ENCODE measurements around the gene WFDC2. TPM values are rescaled to one million over a fixed set of nuclear protein-coding genes. Genes with fewer than 3 reads are reported as not detected.

WFDC2 gene
- total and polyA plus RNA-seq, 10 of the 15 experiments (the other 5 are each of a cell fraction or from before 2014, with no cell fraction given): 0.13 TPM; not detected in 9

GRCh38 chr20:45470262-45470931 is 844 bp downstream of the WFDC2 start (continued):
- TF ChIP-seq, protein P1, sequence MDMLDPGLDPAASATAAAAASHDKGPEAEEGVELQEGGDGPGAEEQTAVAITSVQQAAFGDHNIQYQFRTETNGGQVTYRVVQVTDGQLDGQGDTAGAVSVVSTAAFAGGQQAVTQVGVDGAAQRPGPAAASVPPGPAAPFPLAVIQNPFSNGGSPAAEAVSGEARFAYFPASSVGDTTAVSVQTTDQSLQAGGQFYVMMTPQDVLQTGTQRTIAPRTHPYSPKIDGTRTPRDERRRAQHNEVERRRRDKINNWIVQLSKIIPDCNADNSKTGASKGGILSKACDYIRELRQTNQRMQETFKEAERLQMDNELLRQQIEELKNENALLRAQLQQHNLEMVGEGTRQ (IDR thresholded peaks at IDR 0.05; ENCODE audit: borderline replicate concordance, low read depth, low read length): no peak
- TF ChIP-seq ZSCAN29 (IDR thresholded peaks at IDR 0.05): no peak
- TF ChIP-seq RB1 (IDR thresholded peaks at IDR 0.05; ENCODE audit: borderline replicate concordance): no peak
- no peak for TF ChIP-seq EZH2 (IDR thresholded peaks at IDR 0.05; ENCODE audit: borderline replicate concordance, control insufficient read depth, low read depth, low read length)
- no peak for TF ChIP-seq FOXM1 (IDR thresholded peaks at IDR 0.05; ENCODE audit: low read depth, low read length)
- no peak for TF ChIP-seq TBL1XR1 (IDR thresholded peaks at IDR 0.05; ENCODE audit: low read depth, low read length)
- TF ChIP-seq CBX5 (IDR thresholded peaks at IDR 0.05; ENCODE audit: low read depth): no peak
- TF ChIP-seq, protein P2, sequence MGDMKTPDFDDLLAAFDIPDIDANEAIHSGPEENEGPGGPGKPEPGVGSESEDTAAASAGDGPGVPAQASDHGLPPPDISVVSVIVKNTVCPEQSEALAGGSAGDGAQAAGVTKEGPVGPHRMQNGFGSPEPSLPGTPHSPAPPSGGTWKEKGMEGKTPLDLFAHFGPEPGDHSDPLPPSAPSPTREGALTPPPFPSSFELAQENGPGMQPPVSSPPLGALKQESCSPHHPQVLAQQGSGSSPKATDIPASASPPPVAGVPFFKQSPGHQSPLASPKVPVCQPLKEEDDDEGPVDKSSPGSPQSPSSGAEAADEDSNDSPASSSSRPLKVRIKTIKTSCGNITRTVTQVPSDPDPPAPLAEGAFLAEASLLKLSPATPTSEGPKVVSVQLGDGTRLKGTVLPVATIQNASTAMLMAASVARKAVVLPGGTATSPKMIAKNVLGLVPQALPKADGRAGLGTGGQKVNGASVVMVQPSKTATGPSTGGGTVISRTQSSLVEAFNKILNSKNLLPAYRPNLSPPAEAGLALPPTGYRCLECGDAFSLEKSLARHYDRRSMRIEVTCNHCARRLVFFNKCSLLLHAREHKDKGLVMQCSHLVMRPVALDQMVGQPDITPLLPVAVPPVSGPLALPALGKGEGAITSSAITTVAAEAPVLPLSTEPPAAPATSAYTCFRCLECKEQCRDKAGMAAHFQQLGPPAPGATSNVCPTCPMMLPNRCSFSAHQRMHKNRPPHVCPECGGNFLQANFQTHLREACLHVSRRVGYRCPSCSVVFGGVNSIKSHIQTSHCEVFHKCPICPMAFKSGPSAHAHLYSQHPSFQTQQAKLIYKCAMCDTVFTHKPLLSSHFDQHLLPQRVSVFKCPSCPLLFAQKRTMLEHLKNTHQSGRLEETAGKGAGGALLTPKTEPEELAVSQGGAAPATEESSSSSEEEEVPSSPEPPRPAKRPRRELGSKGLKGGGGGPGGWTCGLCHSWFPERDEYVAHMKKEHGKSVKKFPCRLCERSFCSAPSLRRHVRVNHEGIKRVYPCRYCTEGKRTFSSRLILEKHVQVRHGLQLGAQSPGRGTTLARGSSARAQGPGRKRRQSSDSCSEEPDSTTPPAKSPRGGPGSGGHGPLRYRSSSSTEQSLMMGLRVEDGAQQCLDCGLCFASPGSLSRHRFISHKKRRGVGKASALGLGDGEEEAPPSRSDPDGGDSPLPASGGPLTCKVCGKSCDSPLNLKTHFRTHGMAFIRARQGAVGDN (IDR thresholded peaks at IDR 0.05): no peak
- TF ChIP-seq YY1 (IDR thresholded peaks at IDR 0.05; ENCODE audit: low read depth, low read length): no peak
- TF ChIP-seq SMAD1 (IDR thresholded peaks at IDR 0.05; ENCODE audit: low read depth, partially characterized antibody): no peak
- no peak for TF ChIP-seq PRDM15 (CRISPR knock-in tag; IDR thresholded peaks at IDR 0.05)
